GM18873 (cell line): ENCODE results near the gene TP63.

Experiments
- ATAC-seq: cut with Tn5 transposase; IDR thresholded peaks from one replicate; pipeline ENCODE4 v1.9.1; 2021; ENCODE audit warnings: mild to moderate bottlenecking, moderate library complexity, moderate number of reproducible peaks; ENCODE audit not compliant: unreplicated experiment, low FRiP score

Gene TP63

DNA sequence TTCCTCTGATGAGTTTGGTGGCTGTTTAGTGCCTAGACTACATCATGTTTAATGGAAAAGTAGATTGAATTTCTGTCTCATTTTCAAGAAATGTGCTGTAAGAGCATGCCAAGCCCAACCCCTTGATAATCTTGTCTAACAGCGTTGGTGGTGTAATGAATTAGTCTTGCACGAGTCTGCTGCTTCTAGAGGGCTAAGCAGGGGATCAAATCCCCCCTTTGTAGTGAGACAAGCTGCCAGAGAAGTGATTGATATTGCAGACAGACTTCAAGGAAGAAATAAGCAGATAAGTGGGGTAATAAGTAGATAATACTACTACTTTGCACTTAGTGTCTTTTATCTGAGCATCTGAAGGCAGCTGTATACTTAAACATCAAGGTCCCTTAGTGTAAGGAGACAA lies 141.4 kb downstream of the TP63 start:
- ATAC-seq, result no peak

- no peak for ATAC-seq
Measured at GRCh38 chr3:189773056-189773455, 141.9 kb downstream of the TP63 start.

DNA sequence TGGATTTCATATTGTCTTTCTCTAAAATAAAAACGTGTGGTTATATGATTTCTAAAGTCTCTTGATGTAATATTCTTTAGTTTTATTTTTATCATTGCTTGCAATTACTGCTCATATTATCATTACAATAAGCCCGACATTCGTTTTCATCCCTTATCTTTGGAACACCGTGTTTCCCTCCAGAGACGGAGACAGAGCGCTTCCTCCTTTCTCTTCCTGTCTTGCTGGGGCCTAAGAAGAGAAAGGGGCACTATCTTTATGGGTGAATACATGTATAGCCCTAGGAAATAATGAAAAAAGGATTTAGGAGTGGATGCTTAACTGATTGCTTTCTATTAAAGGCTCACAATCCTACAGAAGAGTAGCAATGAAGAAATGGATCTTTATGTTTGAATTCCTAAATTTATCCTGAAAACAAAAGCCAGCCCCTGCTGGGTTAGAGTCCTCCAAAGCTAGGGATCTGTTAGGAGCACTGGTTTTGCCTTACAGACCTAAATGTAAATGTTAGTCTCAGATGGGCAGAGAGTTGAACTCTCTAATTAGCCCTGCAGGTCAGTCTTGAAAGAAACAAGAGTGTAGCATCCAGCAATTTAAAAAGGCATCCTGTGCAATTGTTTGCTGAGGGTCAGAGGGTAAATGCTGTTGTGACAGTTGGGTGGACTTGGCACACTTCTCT lies 145.1 kb downstream of the TP63 start:
- ATAC-seq, result no peak

- ATAC-seq, result peak; percentile 49
Measured at GRCh38 chr3:189778340-189778950, 147.3 kb downstream of the TP63 start.

DNA sequence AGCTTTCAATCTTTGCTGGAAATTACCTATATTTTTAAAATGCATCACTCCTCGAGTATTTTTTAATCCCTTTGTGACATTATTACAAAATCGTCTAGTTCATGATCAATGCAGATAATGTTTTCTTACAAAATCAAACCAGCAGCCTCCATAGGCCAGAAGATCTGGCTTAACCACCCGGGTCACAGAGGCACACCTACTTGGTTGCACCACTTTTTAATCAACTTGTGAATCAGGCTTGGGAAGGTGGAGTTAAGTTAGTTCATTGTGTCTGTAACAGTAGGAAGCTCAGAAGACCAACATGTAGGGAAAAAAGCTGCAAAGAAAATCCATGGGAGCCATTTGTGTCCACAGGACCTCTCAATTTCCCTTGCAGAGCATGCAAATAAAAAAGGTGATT lies 148.0 kb downstream of the TP63 start:
- no peak for ATAC-seq

- ATAC-seq, result no peak
Measured at GRCh38 chr3:189780546-189781270, 149.5 kb downstream of the TP63 start.

DNA sequence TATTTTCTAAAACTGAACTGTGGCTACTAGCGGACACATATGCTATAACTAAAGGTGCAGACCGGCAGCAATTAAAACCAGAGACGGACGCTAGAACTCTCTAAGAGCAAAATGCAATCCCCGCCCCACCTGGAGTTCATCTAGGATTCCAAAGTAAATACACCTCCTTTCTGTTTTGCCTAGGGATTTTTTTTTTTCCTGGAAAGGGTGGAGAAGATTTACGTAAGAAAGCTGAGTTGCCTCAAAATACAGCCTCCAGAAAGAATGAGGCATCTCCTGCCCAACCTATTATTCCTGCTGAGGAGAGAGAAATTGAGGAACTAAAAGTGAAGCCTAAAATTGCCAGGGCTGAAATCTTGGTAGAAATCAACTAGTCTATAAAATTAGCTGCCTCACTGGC lies 150.2 kb downstream of the TP63 start:
- ATAC-seq, result no peak

- no peak for ATAC-seq
Measured at GRCh38 chr3:189786479-189787064, 155.4 kb downstream of the TP63 start.

DNA sequence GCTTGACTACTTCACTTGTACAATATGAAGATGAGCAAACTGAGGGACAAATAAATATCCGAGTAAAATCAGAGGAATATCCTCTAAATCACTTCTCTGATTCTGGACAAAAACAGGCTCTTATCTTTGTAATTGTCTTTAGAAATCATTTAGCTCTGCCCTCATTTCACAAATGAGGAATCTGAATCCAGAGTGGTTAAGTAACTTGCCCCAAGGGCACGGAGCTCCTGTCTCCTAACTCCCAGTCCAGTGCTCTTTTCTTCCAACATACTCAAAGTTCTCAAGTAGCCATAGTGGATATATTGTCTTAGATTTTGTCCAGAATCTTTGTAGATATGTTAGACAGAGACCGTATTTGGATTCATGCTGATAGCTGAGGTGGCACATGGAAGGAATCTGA lies 156.0 kb downstream of the TP63 start:
- ATAC-seq, result no peak

- no peak for ATAC-seq
Measured at GRCh38 chr3:189787632-189788031, 156.4 kb downstream of the TP63 start.

GRCh38 chr3:189789432-189789831 lies 158.2 kb downstream of the TP63 start:
- no peak for ATAC-seq

DNA sequence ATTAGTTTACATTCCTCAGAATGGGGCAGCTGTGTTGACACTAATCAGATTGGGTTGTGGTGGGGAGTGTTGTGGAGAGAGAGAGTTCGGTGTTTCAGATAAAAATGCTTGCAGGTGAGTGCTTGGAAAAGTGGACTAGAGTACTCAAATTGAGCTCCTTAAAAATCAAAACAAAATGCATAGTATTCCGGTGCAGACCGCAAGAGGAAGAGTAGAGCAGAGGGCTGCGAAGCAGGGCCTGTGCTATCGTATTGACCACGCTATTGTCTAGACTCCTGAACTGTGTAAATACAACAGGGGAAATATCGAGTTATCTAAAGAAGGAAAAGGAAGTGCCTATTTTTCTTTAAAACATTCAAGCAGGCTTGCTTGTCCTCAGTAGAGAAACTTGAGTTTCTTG lies 159.5 kb downstream of the TP63 start:
- ATAC-seq, result no peak

DNA sequence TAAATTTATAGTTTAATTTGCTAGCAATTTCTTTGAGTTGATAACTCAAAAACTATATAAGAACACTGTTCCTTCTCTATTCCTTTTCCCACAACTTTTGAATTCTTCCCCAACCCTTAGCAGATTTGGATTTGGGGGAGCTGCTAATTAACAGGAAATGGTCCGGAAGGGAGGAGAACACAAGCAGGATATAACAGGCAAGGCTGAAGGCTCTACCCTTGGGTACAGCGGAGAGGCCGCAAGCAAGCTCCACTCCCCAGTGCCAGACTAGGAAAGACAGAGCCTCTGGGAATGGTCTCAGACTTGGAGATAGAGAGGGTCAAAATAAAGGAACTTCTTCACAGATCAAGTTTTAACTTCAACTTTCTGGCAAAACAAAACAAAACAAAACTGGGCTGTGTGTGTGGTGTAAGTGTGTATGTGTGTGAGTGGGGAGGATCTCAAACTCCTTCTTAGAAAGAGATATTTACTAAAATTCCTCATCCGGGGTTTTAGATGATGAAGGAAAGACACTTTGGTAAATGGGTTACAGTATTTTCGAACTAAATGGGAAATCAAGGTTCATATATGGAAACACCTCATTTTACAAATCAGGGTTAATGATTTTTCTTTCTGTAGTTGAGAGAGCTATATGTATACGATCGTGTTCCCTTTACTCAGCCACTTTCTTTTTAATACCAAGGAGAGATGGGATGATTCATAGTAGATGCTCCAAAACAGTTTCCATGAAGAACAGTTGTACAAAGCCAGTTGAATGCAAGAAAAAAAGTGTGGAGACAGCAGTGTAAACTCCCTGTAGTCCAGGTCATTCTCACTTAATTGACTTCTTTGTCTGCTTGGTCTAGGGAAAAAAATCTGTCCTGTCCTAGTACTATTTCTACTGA lies 161.1 kb downstream of the TP63 start:
- ATAC-seq, result no peak

- ATAC-seq, result no peak
Measured at GRCh38 chr3:189794518-189794917, 163.3 kb downstream of the TP63 start.

- no peak for ATAC-seq
Measured at GRCh38 chr3:189797103-189797750, 166.0 kb downstream of the TP63 start.

DNA sequence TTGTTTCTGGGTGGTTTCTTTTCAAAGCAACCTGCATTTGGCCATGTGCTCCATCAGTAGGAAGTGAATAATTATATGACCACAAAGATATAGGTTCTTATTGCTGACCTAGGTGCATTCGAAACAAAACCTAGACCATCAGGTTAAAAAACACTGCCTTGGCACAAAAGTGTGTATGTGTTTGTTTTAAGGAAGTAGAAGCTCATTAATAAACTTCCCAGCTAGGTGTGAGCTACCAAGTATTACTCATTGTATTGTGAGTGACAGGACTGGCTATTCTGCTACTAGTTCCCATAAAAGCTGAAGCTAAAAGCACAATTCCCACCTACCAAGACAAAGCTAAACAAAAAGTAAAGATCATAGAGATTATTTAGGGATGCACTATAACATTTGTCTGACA lies 168.2 kb downstream of the TP63 start:
- ATAC-seq, result no peak

GRCh38 chr3:189800436-189800835 lies 169.2 kb downstream of the TP63 start:
- no peak for ATAC-seq

DNA sequence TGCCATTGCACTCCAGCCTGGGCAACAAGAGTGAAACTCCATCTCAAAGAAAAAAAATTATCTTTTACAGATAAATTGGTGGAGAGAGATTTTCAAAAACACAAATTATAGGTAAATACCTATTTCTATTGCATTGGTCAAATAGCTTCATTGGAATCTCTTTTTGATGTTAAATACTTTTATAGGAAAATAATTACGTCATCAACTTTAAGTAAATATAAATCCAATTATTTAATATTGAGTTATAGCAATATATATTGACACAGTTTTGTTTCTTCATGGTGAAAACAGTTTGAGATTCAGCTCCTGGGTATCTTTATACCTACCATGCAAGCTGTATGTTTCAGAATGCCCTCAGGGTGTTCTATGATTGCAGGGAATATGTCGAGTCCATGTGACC lies 172.1 kb downstream of the TP63 start:
- ATAC-seq, result no peak

DNA sequence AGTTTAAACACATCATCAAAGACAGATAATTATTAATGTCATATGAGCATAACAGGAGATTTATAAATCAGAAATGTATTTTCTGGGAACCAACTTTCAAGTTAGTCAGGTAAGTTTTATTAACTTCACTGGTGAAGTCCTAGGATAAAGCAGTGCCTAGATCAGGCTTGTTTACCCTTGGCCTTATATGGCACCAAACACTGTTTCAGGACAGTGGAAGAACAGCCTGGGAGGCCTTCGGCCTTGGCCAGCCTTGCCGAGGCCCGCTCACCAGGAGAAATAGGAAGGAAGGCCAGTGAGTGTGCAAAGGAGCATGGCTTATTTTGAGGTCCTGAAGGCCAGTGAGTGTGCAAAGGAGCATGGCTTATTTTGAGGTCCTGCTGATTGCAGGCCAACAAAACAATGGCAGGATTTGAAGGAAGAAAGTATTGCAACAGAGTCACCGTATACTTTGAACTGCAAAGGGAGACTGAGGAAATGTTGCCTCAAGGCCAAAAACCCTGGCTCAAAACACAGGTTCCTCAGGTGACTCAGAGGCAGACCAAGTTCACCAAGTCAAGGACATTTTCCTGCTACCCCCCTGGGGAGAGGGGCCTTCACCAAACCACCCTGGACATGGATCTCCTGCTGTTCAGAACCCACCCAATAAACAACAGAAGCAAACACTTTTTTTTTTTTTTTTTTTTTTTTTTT lies 174.3 kb downstream of the TP63 start:
- no peak for ATAC-seq
